ENCODE data around the gene CLEC2L. TPM values are rescaled to one million over a fixed set of nuclear protein-coding genes. Genes with fewer than 3 reads are reported as not detected.

Gene CLEC2L
- total RNA-seq, 1 donor from 2014 or later, result not detected

DNA sequence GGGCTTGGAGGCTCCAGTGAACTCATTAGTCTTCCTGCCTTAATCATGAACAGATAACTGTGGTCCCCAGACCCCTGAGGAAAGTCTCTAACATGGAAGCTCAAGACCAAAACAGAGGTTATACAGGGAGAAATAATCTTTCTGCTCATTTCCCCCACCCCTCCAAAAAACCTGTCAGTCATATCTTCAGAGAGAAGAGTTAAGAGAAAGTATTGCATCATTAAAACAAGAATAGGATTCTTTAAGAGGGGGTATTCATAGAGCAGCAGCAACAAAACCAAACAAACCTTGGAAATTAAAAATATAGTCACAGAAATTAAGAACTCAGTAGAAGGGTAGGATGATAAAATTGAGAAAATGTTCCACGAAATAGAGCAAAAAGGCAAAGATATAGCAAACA lies 7.6 kb downstream of the CLEC2L start:
- Histone ChIP-seq H3K27me3 (no peaks in the 10 kb centered on the region), H3K27ac (no peak overlapping the region), H3K9me3 (no peaks in the 10 kb centered on the region), H3K36me3 (no peaks in the 10 kb centered on the region), H3K4me3 (no peak overlapping the region), H3K4me1 (no peaks in the 10 kb centered on the region)
- ATAC-seq (no peak), DNase-seq (no peak)
- TF ChIP-seq, protein P1, sequence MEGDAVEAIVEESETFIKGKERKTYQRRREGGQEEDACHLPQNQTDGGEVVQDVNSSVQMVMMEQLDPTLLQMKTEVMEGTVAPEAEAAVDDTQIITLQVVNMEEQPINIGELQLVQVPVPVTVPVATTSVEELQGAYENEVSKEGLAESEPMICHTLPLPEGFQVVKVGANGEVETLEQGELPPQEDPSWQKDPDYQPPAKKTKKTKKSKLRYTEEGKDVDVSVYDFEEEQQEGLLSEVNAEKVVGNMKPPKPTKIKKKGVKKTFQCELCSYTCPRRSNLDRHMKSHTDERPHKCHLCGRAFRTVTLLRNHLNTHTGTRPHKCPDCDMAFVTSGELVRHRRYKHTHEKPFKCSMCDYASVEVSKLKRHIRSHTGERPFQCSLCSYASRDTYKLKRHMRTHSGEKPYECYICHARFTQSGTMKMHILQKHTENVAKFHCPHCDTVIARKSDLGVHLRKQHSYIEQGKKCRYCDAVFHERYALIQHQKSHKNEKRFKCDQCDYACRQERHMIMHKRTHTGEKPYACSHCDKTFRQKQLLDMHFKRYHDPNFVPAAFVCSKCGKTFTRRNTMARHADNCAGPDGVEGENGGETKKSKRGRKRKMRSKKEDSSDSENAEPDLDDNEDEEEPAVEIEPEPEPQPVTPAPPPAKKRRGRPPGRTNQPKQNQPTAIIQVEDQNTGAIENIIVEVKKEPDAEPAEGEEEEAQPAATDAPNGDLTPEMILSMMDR (IDR thresholded peaks at IDR 0.05), result no peak
- intact Hi-C loops (cut with DNase I), result no loop called here

DNA sequence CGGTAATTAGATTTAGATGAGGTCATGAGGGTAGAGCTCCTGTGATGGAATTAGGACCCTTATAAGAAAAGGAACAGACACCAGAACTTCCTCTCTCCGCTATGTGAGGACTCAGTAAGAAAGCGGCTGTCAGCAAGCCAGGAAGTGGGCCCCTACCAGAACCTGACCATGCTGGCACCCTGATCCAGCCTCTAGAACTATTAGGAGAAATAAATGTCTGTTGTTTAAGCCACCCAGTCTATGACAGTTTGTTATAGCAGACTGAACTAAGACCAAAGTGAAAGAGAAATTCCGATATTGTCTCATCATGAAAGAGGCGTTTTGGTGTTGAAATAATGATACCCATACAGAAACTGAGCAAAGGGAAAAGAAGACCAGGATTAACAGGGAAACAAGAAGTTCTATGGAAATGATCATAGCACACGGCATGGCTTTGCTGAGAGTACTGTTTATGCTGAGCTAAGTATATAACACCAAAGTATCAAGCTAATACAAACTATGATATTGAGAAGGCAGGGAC lies 9.2 kb downstream of the CLEC2L start:
- TF ChIP-seq, protein P1 (IDR thresholded peaks at IDR 0.05), result no peak
- ATAC-seq (no peak), DNase-seq (no peak)
- no peaks in the 10 kb centered on the region for H3K36me3 ChIP-seq
- no peaks in the 10 kb centered on the region for H3K27me3 ChIP-seq
- H3K27ac ChIP-seq, result no peak overlapping the region
- intact Hi-C loops (cut with DNase I), result no loop called here
- H3K4me3 ChIP-seq, result no peak overlapping the region
- no peaks in the 10 kb centered on the region for H3K9me3 ChIP-seq
- no peaks in the 10 kb centered on the region for H3K4me1 ChIP-seq

DNA sequence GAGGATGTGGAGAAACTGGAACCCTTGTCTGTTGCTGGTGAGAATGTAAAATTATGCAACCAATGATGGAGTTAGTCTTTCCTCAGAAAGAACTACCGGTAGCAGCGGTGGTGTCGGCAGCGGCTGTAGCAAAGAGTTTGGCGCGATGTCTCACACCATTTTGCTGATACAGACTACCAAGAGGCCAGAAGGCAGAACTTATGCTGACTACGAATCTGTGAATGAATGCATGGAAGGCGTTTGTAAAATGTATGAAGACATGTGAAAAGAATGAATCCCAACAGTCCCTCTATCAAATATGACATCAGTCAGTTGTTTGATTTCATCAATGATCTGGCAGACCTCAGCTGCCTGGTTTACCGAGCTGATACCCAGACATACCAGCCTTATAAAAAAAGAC lies 10.6 kb downstream of the CLEC2L start:
- Histone ChIP-seq H3K9me3 (no peaks in the 10 kb centered on the region), H3K4me1 (no peaks in the 10 kb centered on the region), H3K36me3 (no peaks in the 10 kb centered on the region), H3K27ac (no peak overlapping the region), H3K27me3 (no peaks in the 10 kb centered on the region), H3K4me3 (no peak overlapping the region)
- intact Hi-C loops (cut with DNase I), result no loop called here
- ATAC-seq (no peak), DNase-seq (no peak)
- TF ChIP-seq, protein P1 (IDR thresholded peaks at IDR 0.05), result no peak

DNA sequence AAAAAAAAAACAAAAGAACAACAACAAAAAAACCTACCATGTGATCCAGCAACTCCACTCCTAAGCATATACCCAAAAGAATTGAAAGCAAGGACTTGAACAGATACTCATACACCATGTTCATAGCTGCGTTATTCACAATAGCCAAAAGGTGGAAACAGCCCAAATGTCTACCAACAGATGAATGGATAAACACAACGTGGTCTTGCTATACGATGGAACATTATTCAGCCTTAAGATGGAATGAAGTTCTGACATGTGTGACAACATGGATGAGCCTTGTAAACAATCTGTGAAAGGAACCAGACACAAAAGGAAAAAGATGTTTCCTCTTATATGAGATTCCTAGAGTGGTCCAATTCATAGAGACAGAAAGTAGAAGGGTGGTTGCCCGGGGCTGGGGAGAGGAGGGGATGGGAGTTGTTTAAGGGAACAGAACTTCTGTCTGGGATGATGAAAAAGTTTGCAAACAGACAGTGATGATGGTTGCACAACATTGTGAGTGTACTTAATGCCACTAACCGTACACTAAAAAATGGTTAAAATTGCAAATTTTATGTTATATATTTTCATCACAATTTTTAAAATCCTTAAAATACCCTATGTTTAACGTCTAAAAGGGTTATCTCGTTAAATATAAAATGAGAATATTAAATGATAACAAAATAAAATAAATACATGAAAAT lies 11.6 kb downstream of the CLEC2L start:
- DNase-seq (no peak), ATAC-seq (no peak)
- Histone ChIP-seq H3K36me3 (no peaks in the 10 kb centered on the region), H3K9me3 (no peaks in the 10 kb centered on the region), H3K4me3 (no peak overlapping the region), H3K4me1 (no peaks in the 10 kb centered on the region), H3K27me3 (no peaks in the 10 kb centered on the region), H3K27ac (no peak overlapping the region)
- intact Hi-C loops (cut with DNase I), result no loop called here
- TF ChIP-seq, protein P1 (IDR thresholded peaks at IDR 0.05), result no peak

DNA sequence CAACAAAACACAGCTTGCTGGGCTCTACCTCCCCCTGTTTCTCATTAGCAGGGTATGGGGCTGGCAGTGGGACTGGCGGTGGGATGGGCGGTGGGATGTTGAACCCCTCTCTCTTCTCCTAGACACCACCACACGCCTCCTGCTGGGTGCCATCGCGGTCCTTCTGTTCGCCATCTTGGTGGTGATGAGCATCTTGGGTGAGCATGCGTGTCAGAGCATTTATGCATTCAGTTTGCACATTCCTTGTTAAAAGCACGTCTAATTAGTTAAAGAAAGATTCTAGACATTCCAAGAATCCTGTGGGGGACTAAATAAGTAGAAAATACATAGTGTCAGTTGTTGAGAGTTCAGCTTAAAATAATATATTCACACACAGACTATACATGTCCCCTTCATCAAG lies 12.7 kb downstream of the CLEC2L start:
- H3K9me3 ChIP-seq, result no peaks in the 10 kb centered on the region
- DNase-seq (no peak), ATAC-seq (no peak)
- no peaks in the 10 kb centered on the region for H3K27me3 ChIP-seq
- no peak overlapping the region for H3K27ac ChIP-seq
- no peaks in the 10 kb centered on the region for H3K36me3 ChIP-seq
- H3K4me1 ChIP-seq, result no peaks in the 10 kb centered on the region
- TF ChIP-seq, protein P1 (IDR thresholded peaks at IDR 0.05), result no peak
- intact Hi-C loops (cut with DNase I), result no loop called here
- H3K4me3 ChIP-seq, result no peak overlapping the region
